GM21723 (cell line): ENCODE results near the gene CHSY3.

Experiments
- ATAC-seq: cut with Tn5 transposase; IDR thresholded peaks from one replicate; pipeline ENCODE4 v1.9.1; 2021; ENCODE audit warnings: mild to moderate bottlenecking, moderate library complexity; ENCODE audit not compliant: unreplicated experiment

Gene CHSY3

GRCh38 chr5:129945028-129945427 is 40.8 kb downstream of the CHSY3 start:
- no peak for ATAC-seq

- ATAC-seq: no peak
These were observed 41.6 kb downstream of the CHSY3 start for GRCh38 chr5:129945774-129946270.

- no peak for ATAC-seq
These were observed 46.8 kb downstream of the CHSY3 start for GRCh38 chr5:129951039-129951438.

- no peak for ATAC-seq
These were observed 54.3 kb downstream of the CHSY3 start for GRCh38 chr5:129958581-129958980.

GRCh38 chr5:129960831-129961230 is 56.6 kb downstream of the CHSY3 start:
- ATAC-seq: no peak

- no peak for ATAC-seq
These were observed 58.2 kb downstream of the CHSY3 start for GRCh38 chr5:129962506-129962905.

- no peak for ATAC-seq
These were observed 59.1 kb downstream of the CHSY3 start for GRCh38 chr5:129963359-129963758.

- ATAC-seq: no peak
These were observed 61.8 kb downstream of the CHSY3 start for GRCh38 chr5:129966071-129966470.

GRCh38 chr5:129971714-129972113 is 67.4 kb downstream of the CHSY3 start:
- no peak for ATAC-seq

GRCh38 chr5:129972465-129973141 is 68.3 kb downstream of the CHSY3 start:
- ATAC-seq: no peak

- ATAC-seq: no peak
These were observed 69.6 kb downstream of the CHSY3 start for GRCh38 chr5:129973716-129974426.

- peak; percentile 61 for ATAC-seq
These were observed 73.5 kb downstream of the CHSY3 start for GRCh38 chr5:129977810-129978209.

GRCh38 chr5:129978270-129978669 is 74.0 kb downstream of the CHSY3 start:
- no peak for ATAC-seq

- ATAC-seq: no peak
These were observed 84.2 kb downstream of the CHSY3 start for GRCh38 chr5:129988453-129988852.

- no peak for ATAC-seq
These were observed 87.5 kb downstream of the CHSY3 start for GRCh38 chr5:129991780-129992179.

GRCh38 chr5:129996896-129997295 is 92.6 kb downstream of the CHSY3 start:
- ATAC-seq: no peak

- ATAC-seq: no peak
These were observed 96.2 kb downstream of the CHSY3 start for GRCh38 chr5:130000460-130000859.

- ATAC-seq: no peak
These were observed 97.9 kb downstream of the CHSY3 start for GRCh38 chr5:130002183-130002582.

- ATAC-seq: no peak
These were observed 98.6 kb downstream of the CHSY3 start for GRCh38 chr5:130002876-130003275.

GRCh38 chr5:130011986-130012385 is 107.7 kb downstream of the CHSY3 start:
- no peak for ATAC-seq

- no peak for ATAC-seq
These were observed 112.9 kb downstream of the CHSY3 start for GRCh38 chr5:130017173-130017572.

GRCh38 chr5:130018641-130019040 is 114.4 kb downstream of the CHSY3 start:
- no peak for ATAC-seq
